Measurements from ENCODE around the gene NCAPH2.
A peak's percentile ranks its signal among the peaks of the same experiment; 100 is the strongest.

The NCAPH2 gene

DNA sequence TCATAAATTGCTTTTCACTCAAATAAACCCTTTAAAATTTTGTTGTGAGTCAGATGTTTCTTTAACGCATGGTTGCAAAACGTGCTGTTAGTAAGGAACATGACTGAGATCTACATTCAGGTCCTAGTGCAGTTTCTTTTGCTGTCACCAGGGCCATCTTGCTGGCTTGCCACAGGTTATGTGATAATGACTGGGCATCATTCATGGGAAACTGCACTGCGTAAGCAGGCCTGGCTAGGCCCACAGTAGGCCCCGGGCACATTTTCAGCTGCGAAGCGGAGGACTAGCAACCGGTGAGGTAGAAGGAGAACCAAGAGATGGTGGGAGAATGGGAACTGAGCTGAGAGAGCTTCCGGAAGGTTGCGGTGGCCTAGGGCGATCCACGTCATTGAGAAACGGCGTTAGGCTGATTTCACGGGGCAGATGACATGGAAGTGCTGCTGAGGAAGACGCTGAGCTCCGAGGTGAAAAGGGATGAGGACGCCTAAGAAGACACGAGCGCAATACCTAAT lies 34.4 kb downstream of the NCAPH2 start:
- Histone ChIP-seq H3K36me3 (replicated peaks) (no peaks in the 10 kb centered on the region), H3K4me1 (peaks cover 6% of the 10 kb centered on the region; the same call in 1 of the 2 replicates), H3K27me3 (ENCODE audit: low read depth) (no peaks in the 10 kb centered on the region), H3K4me3 (no peak overlapping the region), H3K9me3 (no peaks in the 10 kb centered on the region)
- in situ Hi-C loops (cut with MboI; ENCODE audit: low sequenced_read_pairs): no loop called here
- DNase-seq (ENCODE audit: low spot score in 2 of 2): no peak

GRCh38 chr22:50544078-50544745 lies 36.2 kb downstream of the NCAPH2 start:
- Histone ChIP-seq H3K4me1 (peaks cover 6% of the 10 kb centered on the region; the same call in 1 of the 2 replicates), H3K9me3 (no peaks in the 10 kb centered on the region), H3K27me3 (ENCODE audit: low read depth) (no peaks in the 10 kb centered on the region), H3K36me3 (replicated peaks) (no peaks in the 10 kb centered on the region), H3K4me3 (peak overlapping the region; percentile 22)
- in situ Hi-C loops (cut with MboI; ENCODE audit: low sequenced_read_pairs): no loop called here
- DNase-seq (ENCODE audit: low spot score in 2 of 2): peak; percentile 76 to 91

GRCh38 chr22:50544746-50545253 lies 36.8 kb downstream of the NCAPH2 start:
- H3K9me3 ChIP-seq: no peaks in the 10 kb centered on the region
- no peaks in the 10 kb centered on the region for H3K27me3 ChIP-seq (ENCODE audit: low read depth)
- in situ Hi-C loops (cut with MboI; ENCODE audit: low sequenced_read_pairs): no loop called here
- no peak overlapping the region for H3K4me3 ChIP-seq
- no peak for DNase-seq (ENCODE audit: low spot score in 2 of 2)
- peaks cover 6% of the 10 kb centered on the region; the same call in 1 of the 2 replicates for H3K4me1 ChIP-seq
- H3K36me3 ChIP-seq (replicated peaks): no peaks in the 10 kb centered on the region

DNA sequence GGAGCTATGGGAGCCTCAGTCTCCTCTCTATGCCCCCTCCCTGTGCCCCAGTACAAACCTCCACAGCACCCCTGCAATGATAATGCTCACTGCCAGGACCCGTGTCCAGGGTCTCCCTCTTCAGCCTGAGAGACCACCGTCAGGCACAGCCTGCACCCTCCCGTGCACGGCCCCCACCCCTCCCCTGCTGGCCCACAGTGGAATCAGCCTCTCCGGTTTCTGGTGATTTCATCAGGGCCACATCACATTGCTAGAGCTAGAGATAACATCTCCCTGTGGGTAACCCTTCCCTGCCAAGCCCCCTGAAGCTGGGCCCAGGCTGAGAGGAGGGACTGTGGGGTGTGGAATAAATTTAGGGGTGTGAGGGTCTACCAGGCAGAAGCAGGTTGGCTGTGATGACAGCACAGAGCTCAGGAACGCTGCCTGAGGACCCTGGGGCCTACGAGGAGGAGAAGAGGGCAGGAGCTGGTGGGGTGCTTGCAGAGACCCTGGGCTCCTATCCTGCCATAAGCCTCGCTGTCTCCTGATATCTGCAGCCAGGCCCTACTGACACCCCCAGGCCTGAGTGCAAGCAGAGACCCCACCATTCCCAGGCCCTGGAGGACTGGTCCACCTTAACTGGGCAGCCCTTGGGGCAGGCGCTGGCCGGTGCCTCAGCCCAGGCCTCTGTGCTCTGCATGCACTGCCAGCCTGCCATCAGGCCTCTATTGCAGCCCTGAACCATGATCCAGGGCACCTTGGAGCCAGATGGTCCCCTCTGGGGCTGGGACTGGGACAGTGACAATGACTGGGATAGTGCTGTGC lies 37.7 kb downstream of the NCAPH2 start, which contains the start of gene KLHDC7B:
Gene KLHDC7B, plus strand, starts transcription at position 378 of the 804 bp plus-strand sequence. Its CDS starts 345 bp downstream, at position 723.
- in situ Hi-C loops (cut with MboI; ENCODE audit: low sequenced_read_pairs): no loop called here
- H3K9me3 ChIP-seq: no peaks in the 10 kb centered on the region
- peaks cover 6% of the 10 kb centered on the region; the same call in 1 of the 2 replicates for H3K4me1 ChIP-seq
- H3K36me3 ChIP-seq (replicated peaks): no peaks in the 10 kb centered on the region
- no peak for DNase-seq (ENCODE audit: low spot score in 2 of 2)
- no peaks in the 10 kb centered on the region for H3K27me3 ChIP-seq (ENCODE audit: low read depth)
- H3K4me3 ChIP-seq: no peak within 1 kb of the TSS

DNA sequence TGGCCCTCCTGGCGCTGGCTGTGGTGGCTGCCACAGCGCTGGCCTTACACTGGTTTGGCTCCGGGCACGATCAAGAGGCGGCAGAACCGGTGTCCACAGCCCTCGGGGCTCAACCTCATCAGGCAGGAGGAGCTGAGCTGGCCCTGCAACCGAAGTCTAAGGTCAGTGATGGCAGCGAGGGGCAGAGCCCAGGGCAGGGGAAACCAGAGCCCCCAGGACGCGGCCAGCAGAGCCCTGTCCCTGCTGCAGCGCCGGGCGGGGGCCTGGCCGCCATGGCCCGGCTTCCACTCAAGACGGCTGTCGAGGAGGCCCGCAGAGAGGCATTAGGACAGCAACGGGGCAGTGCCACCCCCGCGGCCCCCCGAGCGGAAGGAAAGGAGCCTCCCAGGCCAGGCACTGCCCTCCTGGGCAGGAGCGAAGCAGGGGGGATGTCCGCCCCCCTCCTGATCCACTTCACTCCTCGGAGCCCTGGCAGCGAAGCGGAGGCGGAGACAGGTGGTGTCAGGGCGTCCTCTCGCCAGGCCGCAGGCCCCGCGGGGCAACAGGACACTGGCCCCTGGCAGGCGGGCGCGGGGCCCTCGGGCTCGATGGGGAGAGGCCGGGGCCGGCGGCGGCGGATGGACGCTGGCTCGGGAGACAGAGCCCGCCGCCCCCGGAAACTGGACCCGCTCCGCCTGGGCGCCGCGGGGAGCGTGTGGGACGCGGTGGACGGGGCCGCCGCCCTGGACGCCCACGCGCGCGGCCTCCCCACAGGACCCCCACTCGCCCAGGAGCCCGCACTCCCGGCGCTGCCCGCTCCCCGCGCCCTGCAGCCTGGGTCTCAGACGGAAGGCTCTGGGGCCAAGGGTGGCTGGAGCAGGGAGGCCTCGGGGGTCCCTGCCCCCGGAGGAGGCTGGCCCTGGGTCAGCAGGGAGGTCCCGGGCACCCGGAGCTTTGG lies 38.6 kb downstream of the NCAPH2 start:
- DNase-seq (ENCODE audit: low spot score in 2 of 2): no peak
- Histone ChIP-seq H3K4me3 (no peak overlapping the region), H3K27me3 (ENCODE audit: low read depth) (no peaks in the 10 kb centered on the region), H3K4me1 (peaks cover 6% of the 10 kb centered on the region; the same call in 1 of the 2 replicates), H3K36me3 (replicated peaks) (no peaks in the 10 kb centered on the region), H3K9me3 (no peaks in the 10 kb centered on the region; the same call in 1 of the 2 replicates)
- in situ Hi-C loops (cut with MboI; ENCODE audit: low sequenced_read_pairs): no loop called here

- Histone ChIP-seq H3K4me3 (no peak overlapping the region), H3K27me3 (ENCODE audit: low read depth) (no peaks in the 10 kb centered on the region), H3K4me1 (peaks cover 6% of the 10 kb centered on the region; the same call in 1 of the 2 replicates), H3K9me3 (no peaks in the 10 kb centered on the region; the same call in 1 of the 2 replicates), H3K36me3 (replicated peaks) (no peaks in the 10 kb centered on the region)
- no peak for DNase-seq (ENCODE audit: low spot score in 2 of 2)
- in situ Hi-C loops (cut with MboI; ENCODE audit: low sequenced_read_pairs): no loop called here
Observed at GRCh38 chr22:50547263-50547985, 39.4 kb downstream of the NCAPH2 start.

- no peak overlapping the region for H3K4me3 ChIP-seq
- DNase-seq (ENCODE audit: low spot score in 2 of 2): no peak
- H3K36me3 ChIP-seq (replicated peaks): no peaks in the 10 kb centered on the region
- no peaks in the 10 kb centered on the region; the same call in 1 of the 2 replicates for H3K9me3 ChIP-seq
- H3K4me1 ChIP-seq: peaks cover 6% of the 10 kb centered on the region; the same call in 1 of the 2 replicates
- in situ Hi-C loops (cut with MboI; ENCODE audit: low sequenced_read_pairs): no loop called here
- H3K27me3 ChIP-seq (ENCODE audit: low read depth): no peaks in the 10 kb centered on the region
Observed at GRCh38 chr22:50548040-50548920, 40.3 kb downstream of the NCAPH2 start.

DNA sequence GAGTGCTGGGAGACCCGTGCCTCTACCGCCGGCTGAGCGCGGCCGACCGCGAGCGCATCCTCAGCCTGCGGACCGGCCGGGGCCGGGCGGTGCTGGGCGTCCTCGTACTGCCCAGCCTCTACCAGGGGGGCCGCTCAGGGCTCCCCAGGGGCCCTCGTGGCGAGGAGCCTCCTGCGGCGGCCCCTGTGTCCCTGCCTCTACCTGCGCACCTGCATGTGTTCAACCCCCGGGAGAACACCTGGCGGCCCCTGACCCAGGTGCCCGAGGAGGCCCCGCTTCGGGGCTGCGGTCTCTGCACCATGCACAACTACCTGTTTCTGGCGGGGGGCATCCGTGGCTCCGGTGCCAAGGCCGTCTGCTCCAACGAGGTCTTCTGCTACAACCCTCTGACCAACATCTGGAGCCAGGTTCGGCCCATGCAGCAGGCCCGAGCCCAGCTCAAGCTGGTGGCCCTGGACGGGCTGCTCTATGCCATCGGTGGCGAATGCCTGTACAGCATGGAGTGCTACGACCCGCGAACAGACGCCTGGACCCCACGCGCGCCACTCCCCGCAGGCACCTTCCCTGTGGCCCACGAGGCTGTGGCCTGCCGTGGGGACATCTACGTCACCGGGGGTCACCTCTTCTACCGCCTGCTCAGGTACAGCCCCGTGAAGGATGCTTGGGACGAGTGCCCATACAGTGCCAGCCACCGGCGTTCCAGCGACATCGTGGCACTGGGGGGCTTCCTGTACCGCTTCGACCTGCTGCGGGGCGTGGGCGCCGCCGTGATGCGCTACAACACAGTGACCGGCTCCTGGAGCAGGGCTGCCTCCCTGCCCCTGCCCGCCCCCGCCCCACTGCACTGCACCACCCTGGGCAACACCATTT lies 41.1 kb downstream of the NCAPH2 start:
- Histone ChIP-seq H3K4me1 (0 out of 2 replicates have a peak, but pooled peaks cover 3% of the 10 kb centered on the region), H3K4me3 (no peak overlapping the region), H3K9me3 (no peaks in the 10 kb centered on the region; the same call in 1 of the 2 replicates), H3K27me3 (ENCODE audit: low read depth) (no peaks in the 10 kb centered on the region), H3K36me3 (replicated peaks) (no peaks in the 10 kb centered on the region)
- DNase-seq (ENCODE audit: low spot score in 2 of 2): no peak
- in situ Hi-C loops (cut with MboI; ENCODE audit: low sequenced_read_pairs): no loop called here

GRCh38 chr22:50550395-50550794 lies 42.4 kb downstream of the NCAPH2 start:
- Histone ChIP-seq H3K27me3 (ENCODE audit: low read depth) (no peaks in the 10 kb centered on the region), H3K4me1 (peaks cover 4% of the 10 kb centered on the region), H3K9me3 (no peaks in the 10 kb centered on the region; the same call in 1 of the 2 replicates), H3K4me3 (no peak overlapping the region), H3K36me3 (replicated peaks) (no peaks in the 10 kb centered on the region)
- DNase-seq (ENCODE audit: low spot score in 2 of 2): no peak
- in situ Hi-C loops (cut with MboI; ENCODE audit: low sequenced_read_pairs): no loop called here

- Histone ChIP-seq H3K36me3 (replicated peaks) (no peaks in the 10 kb centered on the region), H3K9me3 (no peaks in the 10 kb centered on the region; the same call in 1 of the 2 replicates), H3K27me3 (ENCODE audit: low read depth) (no peaks in the 10 kb centered on the region), H3K4me1 (peaks cover 8% of the 10 kb centered on the region), H3K4me3 (no peak overlapping the region)
- in situ Hi-C loops (cut with MboI; ENCODE audit: low sequenced_read_pairs): no loop called here
- DNase-seq (ENCODE audit: low spot score in 2 of 2): no peak
Observed at GRCh38 chr22:50551160-50551752, 43.2 kb downstream of the NCAPH2 start.

DNA sequence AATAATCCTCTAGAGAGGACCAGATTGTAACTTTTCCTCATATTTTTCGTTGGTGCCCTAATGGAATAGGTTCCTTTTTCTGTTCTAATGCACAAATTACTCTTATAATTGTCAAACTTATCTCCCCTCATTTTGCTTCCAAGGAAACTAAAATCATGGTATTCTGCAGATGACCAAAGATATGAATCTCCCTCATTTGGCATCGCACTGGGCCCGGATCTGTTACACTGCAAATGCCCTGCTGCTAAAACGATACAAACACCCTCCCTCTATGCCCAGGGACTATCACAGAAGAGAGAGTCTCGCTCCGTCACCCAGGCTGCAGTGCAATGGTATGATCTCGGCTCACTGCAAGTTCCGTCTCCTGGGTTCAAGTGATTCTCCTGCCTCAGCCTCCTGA lies 45.3 kb downstream of the NCAPH2 start:
- Histone ChIP-seq H3K36me3 (replicated peaks) (no peaks in the 10 kb centered on the region), H3K27me3 (ENCODE audit: low read depth) (no peaks in the 10 kb centered on the region), H3K4me1 (peaks cover 9% of the 10 kb centered on the region), H3K4me3 (no peak overlapping the region), H3K9me3 (no peaks in the 10 kb centered on the region; the same call in 1 of the 2 replicates)
- DNase-seq (ENCODE audit: low spot score in 2 of 2): no peak
- in situ Hi-C loops (cut with MboI; ENCODE audit: low sequenced_read_pairs): no loop called here

Data from HAP-1 (cell line).